Right renal cortex interstitium (tissue), 3 donors: Measurements from ENCODE around the gene RGPD8. TPM values are rescaled to one million over a fixed set of nuclear protein-coding genes. Genes with fewer than 3 reads are reported as not detected.
"Not testable (repeated sequence)": the region's sequence is repeated elsewhere in the genome, so short reads cannot be mapped to it uniquely, and the experiment has no call there.

ENCODE experiments used
- DNase-seq, 3 donors: peaks; one replicate each; pipeline ENCODE4 v3.0.0-alpha.2; 2013; ENCODE audit warnings: low read depth in 3 of 3, low spot score in 2 of 3
- polyA plus RNA-seq, 3 donors: library from polyadenylated mRNA; unstranded; fragments of 120-200 nt; gene quantifications; one replicate each; pipeline ENCODE4 v1.2.1, GENCODE V29; 2013; ENCODE audit not compliant: insufficient read length in 3 of 3

Gene RGPD8
- polyA plus RNA-seq = 1 to 10 TPM; 1.9 to 4.0 (median 2.5) TPM

DNA sequence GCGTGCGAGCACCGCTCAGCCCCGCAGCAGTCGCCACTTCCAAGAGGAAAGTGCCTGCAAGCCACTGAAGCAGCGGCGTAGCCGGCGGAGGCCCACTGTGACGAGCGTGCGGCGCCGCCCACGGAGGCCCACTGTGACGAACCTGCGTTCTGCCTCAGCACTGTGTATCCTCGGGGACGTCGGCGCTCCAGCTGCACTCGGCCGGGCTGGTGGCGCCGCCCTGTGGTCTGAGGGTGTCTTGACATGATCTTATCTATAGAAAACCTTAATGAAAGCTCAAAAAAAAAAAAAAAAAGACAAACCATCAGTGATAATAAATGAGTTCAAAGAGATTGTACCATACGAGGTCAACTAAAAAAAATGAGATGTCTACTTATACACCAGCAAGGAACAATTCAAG lies at the start of gene RGPD8:
RGPD8 (minus strand) TSS at position 166 of the 400 bp plus-strand sequence. CDS start 192 bp downstream, outside the sequence.
- DNase-seq = peak; percentile 63 to 72 (median 69)

DNA sequence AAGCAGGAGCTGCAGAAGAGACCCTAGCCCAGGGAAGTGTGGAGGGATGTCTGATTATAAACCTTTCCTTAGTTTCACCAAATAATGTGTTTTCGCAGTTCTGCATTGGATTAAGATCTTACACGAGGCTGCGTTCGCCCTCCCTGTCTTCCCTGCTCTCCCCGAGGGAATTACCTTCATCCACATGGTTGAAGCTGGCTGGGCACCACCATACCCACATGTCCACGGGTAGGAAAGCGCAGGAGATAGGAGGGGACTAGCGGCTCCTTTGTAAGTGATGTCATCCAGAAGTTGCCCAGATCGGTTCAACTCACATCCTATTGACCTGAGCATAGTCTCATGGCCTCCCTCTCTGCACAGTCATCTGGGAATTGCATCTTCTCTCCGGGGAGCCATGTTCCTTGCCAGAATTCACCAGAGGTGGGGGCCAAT lies 49.6 kb upstream of the RGPD8 start:
- peak in 1 of 3 donors; percentile 32 for DNase-seq

DNA sequence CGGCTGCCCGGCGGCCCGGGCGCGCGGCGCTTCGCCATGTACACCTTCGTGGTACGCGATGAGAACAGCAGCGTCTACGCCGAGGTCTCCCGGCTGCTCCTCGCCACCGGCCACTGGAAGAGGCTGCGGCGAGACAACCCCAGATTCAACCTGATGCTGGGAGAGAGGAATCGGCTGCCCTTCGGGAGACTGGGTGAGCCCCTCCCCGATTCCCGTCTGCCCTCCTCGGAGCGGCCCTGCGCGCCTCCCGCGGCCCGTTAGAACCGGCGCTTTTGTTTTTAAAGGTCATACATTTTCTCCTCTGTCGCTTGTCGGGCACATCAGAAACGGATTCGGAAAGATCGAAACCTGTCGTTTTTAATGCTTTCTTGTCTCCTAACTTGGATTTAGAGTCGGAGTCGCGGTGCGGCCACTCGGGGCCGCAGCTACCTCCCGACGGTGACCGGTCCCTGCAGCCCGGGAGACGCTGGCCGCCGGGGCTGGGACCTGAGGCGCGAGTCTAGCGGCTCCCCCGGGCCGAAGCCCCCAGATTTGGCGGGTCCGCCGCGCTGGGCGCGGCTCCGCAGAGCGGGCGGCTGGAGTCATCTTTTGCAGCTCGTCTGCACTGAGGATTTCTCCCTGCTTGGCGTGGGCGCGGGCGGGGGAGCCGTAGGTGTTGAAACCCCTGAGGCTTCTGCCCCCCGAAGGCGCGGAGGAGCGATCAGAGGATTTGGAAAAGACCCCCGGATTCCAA lies 49.0 kb upstream of the RGPD8 start:
- peak in 1 of 3 donors; percentile 13 for DNase-seq

DNA sequence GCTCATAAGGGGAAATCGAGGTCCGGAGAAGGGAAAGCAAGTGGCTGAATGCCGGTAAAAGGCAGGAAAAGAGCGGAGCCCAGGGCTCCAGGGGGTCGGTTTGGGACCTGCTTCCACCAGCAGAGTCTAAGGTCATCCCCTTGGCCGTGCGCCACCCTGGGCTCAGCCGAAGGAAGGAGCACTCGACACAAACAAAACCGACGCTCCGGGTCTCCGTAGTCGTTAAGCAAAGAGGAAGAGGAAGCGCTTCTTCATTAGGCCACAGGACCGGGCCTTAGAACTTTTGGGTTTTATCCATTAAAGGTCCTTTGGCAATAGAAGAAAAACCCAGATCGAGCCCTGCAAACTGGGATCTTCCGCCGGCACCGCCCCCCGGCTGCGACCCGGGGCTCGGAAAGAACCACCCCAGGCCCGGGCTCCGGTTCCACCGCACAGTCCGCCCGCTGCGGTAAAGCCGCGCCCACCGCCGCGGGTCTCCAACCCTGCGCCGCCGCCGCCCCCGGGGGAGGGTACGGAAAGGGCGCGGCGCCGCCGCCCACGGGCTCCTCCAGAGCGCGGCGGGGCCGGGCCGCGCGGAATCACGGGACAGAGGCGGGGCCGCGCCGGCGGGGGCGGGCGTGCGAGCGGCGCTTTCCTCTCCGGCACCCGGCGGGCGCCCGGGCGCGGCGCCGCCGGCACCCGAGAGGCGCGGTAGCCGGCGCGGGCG lies 48.2 kb upstream of the RGPD8 start, which contains the start of gene TTL:
TTL (plus strand) TSS at position 629 of the 706 bp plus-strand sequence. CDS start 189 bp downstream, outside the sequence.
- peak in 1 of 3 donors; percentile 49 for DNase-seq

DNA sequence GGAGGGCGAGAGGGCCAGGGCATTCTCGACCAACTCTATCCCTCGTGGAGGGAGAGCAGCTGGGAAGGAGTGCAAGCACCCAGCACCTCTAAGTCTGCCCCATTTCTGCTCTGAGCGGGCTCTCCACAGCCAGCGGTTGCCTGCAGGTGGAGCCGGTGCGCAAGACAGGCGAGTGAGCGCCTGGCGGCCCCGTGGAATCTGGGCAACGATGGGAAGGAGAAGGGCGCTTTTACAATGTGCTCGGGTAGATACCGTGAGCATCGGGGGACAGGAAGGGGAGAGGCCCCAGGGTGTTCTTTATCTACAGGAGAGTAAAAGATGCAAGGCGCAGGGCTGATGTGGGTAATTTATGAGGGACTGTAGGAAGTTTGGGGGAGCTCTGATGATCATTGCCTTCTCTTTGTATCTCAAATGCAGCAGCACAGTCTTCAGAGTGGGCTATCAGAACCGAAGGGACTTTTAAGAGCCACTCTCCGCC lies 47.6 kb upstream of the RGPD8 start:
- peak in 2 of 3 donors; percentile 62 to 70 for DNase-seq

DNA sequence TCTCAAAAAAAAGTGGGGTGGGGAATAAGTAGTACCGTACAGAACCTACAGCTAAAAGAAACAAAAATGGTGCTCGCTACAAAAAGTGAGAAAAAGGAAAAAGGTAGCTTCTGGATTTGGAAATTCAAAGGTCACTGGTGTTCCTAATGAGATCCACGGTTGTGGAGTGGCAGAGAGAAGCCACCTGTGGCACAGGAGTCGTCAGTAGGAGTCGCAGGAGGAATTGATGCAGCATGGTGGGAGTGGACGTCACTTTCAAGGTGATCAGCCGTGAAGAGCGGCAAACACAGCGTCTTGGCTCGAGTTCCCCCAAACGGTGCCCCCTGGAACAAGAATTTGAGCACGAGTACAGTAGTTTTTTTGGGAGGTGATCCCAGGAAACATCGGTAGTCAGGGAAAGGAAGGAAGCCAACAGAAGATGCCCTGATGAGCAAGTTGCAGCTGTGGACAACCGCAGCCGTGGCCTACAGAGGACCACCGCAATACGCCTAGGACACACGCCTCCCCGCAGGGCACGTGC lies 47.1 kb upstream of the RGPD8 start:
- peak in 1 of 3 donors; percentile 9 for DNase-seq

DNA sequence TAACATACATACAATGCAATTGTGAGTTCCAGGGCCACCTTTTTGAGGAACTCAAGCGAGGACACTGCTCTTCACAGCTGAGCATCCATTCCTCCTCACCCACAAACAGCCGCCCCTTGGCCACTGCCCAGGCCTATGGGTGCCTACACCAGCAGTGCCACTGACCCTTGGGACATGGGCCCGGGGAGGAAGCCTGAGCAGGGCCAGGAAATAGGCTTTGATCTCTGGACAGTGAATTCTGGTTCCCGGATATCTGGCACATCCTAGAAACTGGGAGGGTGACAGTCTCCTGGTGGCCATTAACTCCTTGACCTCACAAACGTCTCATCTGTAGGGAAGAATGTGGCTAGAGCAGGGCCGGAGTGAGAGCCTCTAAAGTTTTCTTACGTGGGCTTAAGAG lies 43.0 kb upstream of the RGPD8 start:
- no peak for DNase-seq

DNA sequence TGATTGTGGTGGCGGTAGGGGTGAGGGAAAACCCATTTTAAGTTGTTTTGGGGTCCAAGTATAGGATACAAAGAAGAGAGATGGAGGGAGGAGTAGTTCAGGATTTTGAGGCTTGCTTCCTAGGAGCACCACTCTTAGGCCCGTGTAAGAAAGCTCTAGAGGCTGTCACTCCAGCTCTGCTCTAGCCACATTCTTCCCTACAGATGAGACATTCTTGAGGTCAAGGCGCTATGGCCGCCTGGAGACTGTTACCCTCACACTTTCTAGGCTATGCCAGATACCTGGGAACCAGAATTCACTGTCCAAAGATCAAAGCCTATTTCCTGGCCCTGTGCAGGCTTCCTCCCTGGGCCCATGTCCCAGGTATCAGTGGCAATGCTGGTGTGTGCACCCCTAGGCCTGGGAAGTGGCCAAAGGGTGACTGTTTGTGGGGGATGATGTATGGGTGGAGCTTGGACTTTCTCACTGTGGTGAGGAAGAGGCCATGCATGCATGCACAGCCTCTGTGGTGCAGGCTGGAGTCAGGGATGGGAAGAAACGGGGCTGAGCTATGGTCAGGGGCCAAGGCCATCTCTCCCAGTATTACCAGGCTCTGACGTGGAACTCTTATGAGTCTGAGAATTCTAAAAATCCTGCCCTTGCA lies 41.5 kb upstream of the RGPD8 start:
- DNase-seq = no peak

DNA sequence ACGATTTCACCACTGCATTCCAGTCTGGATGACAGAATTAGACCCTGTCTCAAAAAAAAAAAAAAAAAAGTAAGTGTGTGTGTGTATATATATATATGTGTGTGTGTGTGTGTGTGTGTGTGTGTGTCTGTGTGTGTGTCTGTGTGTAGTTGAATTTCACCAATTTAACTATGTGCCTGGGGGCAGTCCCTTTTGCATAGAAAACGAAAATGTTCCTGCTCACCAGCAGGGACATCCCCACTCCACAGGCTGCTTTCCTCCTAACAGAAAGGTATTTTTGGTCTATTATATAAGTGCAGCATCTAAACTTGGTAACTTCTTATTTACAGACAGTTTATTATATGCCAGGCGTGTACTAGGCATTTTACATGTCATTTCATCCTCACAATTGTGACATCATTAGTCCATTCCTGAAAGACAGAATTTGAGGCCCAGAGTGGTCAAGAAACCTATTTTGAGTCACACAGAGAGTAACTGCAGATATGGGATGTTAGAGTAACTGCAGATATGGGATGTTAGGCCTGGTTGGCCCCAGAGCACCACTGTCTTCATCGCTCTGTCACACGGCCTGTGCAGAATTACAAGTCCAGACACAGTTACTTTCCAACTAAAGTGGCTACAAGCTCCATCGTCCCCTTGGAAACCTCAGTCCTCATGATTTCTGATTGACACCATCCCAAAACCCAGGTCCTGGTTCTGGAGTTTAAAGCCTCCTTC lies 39.3 kb upstream of the RGPD8 start:
- DNase-seq = no peak

DNA sequence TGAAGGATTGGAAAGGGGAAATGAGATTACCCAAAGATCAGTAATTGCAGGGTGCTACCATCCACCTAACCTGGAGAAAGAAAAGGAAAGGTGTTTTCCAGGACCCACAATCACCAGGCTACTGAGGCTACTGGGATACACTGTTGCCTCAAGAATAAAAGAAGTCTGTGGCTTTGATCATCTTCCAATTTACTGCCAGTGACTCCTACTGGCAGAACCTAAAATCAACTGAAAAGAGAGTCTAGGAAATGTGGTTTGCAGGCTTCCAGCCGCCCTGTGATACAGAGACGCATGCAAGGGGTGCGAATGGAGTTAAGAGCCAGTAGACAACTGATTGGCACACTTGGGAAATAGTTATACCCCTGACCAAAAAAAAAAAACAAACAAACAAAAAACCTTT lies 31.9 kb upstream of the RGPD8 start:
- no peak for DNase-seq

DNA sequence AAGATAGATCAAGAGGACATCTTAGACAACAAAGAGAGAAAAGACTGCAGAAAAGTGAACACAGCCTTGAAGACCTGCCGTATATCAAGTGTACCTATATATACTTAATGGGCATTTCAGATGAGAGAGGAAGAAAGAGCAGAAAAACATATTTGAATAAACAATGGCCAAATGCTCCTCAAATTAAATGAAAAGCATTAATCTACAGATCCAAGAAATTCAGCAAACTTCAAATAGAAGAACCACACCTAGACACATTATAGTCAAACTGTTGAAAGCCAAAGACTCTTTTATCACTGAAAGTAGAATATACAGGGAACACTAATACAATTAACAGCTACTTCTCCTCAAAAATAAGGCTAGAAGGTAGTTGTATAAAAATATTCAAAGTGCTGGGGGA lies 29.8 kb upstream of the RGPD8 start:
- no peak for DNase-seq

DNA sequence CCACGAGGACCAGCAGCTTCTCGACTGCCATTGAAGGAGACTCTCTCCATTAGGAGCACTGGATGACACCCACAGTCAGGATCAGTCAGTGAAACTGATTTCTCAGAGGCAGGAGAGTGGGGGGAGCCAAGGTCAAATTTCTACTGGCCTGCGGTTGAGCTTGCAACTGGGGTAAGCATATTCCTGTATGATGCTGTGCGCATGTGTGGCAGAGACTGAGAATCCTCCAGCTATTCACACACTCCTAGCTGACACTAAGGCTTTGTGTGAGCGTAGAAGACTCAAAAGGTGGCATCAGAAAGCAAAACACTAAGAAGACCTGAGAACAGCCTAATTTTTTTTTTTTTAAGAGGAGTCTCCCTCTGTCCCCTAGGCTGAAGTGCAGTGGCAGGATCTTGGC lies 28.7 kb upstream of the RGPD8 start:
- DNase-seq = no peak

DNA sequence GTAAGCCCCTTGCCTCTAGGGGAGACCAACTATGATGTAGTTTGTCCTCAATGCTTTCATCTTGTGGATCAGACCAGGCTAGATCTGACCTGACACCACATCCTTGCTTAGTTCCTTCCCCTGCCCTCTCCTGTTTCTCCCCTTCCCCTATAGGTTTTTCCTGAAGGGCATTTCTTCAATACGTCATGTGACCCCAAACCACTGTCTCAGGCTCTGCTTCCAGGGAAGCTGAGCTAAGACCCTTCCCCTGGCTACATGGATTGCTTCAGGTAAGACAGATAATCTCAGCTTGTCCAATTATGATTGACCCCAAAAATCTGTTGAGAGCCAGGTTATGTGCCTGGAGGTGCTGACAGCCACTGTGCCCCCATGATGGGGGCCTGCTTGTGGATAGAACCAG lies 25.9 kb upstream of the RGPD8 start:
- DNase-seq = no peak

DNA sequence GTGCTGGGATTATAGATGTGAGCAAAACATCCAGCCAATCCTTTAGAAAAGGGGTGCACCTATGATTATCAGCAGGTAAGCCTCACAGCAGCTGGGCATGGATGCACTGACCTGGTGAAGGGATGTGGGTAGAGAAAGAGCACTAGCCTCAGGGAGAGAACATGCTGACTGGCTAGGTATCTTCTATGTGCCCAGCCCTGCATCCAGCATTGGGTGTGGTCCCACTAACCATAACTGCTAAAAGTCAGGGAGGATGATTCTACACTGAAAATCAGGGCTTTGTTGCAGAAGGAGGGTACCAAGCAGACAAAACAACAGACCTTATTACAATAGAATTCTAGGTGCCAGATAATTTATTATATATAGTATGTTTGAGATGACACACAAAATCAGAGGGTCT lies 21.1 kb upstream of the RGPD8 start:
- no peak for DNase-seq

DNA sequence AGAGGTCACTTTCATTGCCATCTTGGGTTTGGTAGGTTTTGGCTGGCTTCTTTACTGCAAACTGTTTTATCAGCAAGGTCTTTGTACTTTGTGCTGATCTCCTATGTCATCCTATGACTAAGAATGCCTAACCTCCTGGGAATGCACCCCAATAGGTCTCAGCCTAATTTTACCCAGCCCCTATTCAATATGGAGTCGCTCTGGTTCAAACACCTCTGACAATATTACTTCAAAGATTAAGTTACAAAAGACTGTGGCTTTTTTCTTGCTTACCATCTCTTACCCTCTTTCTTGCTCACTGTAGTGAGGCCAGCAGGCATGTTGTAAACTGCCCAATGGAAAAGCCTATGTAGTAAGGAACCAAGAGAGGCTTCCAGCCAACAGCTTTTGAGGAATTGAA lies 17.9 kb upstream of the RGPD8 start:
- no peak for DNase-seq

DNA sequence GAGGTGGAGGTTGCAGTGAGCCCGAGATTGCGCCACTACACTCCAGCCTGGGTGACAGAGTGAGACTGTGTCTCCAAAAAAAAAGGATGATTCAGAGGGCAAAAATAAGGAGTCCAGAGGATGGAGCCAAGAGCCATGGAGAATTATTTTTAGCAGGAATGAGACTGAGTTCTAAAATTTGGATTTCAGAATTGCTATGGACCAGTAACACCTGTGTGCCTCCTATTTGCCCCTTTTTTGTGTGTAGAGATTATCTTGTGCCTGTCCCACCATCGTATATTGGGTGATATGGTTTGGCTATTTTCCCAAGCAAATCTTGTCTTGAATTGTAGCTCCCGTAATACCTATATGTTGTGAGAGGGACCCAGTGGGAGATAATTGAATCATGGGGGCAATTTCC lies 16.4 kb upstream of the RGPD8 start:
- no peak for DNase-seq

DNA sequence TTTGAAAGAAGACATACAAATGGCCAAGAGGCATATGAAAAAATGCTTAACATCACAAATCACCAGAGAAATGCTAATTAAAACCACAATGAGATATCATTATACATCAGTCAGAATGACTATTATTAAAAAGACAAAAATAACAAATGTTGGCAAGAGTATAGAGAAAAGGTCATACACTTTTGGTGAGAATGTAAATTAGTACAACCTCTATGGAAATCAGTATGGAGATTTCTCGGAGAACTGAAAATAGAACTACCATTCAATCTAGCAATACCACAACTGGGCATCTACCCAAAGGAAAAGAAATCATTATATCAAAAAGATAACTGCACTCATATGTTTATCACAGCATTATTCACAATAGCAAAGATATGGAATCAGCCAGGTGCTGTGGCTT lies 10.8 kb upstream of the RGPD8 start:
- DNase-seq = not testable (repeated sequence)

DNA sequence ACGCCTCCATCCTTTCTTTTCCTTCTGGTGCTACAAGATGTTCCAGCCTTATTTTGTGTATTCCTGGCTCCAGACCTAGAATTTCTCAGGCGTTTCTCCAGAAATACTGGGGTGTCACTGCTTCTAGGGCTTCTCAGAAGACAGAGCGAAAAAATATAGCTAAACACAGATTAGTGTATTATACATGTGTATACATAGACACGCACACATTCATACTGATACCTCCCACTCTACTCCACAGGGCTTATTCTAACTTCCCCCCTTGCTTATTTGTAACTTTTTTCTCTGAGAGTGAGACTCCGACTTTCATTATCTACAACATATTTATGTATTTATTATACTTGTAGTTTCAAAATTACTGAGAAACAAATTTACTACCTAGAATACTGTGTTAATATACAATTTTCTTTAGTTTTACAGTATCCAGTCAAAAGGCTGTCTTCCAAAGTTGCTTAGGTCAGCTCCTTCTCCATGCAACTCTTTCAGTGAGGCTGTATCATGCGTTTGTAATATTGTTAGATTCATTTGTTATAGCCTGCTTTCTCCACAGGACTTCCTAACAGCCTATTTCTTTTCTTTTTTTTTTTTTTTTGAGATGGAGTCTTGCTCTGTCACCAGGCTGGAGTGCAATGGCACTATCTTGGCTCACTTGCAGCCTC lies 5.3 kb upstream of the RGPD8 start:
- not testable (repeated sequence) for DNase-seq

DNA sequence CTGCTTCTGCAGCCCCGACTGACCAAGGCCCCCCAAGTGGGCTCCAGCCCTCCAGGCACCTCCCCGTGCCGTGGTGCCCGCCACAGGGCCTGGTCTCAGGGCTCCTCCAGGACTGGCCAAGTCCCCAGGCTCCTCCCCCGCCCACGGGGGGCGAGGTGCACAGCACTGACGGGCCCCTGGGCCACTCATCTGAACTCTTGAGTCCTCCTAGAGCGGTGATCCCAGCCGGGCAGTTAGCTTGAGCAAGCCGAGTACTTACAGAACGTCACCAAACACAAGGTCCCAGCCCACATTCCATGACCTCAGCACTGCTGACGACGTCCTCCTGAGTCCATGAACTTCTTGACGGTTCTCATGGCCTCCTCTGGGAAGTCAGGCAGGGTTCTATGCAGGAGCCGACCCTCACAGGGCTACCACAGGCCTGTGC lies 4.0 kb upstream of the RGPD8 start:
- DNase-seq = not testable (repeated sequence)

DNA sequence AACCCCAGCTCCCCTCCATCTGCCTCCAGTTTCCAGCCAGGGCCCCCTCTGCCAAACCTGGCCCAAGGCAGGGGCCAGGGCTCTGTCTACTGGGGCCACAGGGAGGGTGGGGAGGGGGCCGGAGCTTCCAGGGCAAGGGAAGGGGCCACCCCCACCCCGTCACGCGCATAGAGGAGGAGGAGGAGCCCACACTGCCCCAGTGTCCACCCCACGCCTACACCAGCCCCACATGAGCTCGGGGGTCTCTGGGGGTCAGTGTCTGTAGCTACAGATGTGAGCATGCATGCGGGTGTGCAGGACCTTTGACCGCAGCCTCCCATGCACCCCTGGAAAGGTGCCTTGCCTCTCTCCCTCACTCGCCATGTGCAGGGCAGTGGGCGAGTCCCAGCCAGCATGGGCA lies 3.5 kb upstream of the RGPD8 start:
- DNase-seq = not testable (repeated sequence)
